Colonic mucosa (tissue), 4 donors: ENCODE results near the gene SLC6A6. TPM values are rescaled to one million over a fixed set of nuclear protein-coding genes. Genes with fewer than 3 reads are reported as not detected.

Experiments used
- DNase-seq: peaks from one replicate; pipeline ENCODE4 v3.0.0-alpha.2; 2020
- H3K27ac ChIP-seq: fragments of 200-600 bp; one replicate; pipeline ENCODE4 v1.8.0; 2021
- H3K27me3 ChIP-seq: fragments of 200-600 bp; one replicate; pipeline ENCODE4 v1.8.0; 2021
- H3K36me3 ChIP-seq: fragments of 200-600 bp; one replicate; pipeline ENCODE4 v1.8.0; 2021
- H3K4me1 ChIP-seq: fragments of 200-600 bp; one replicate; pipeline ENCODE4 v1.8.0; 2021; ENCODE audit warnings: mild to moderate bottlenecking
- H3K4me3 ChIP-seq: fragments of 200-600 bp; one replicate; pipeline ENCODE4 v1.8.0; 2021
- H3K9ac ChIP-seq, 2 donors: one replicate each; pipeline ENCODE4 v1.7.0; 2013; ENCODE audit warnings: control low read depth in 2 of 2, low read depth in 2 of 2, low read length in 2 of 2
- H3K9me3 ChIP-seq: fragments of 200-600 bp; one replicate; pipeline ENCODE4 v1.8.0; 2021
- intact Hi-C: fragments of 100-400 bp; cut with DNase I; formaldehyde crosslinking; loops from one replicate; pipeline ENCODE4 v1.14.1; 2022
- total RNA-seq, 2 donors: library from RNA; stranded (reverse); fragmentation: NEBNext Ultra II Directional in 1 of 2; extraction: Animal tissue kit (Norgen Biotek cat#: 25700) in 1 of 2; gene quantifications; one replicate each; pipeline ENCODE4 v1.2.1, GENCODE V29; 2021
- TF ChIP-seq, protein P1 (sequence below): fragments of 200-600 bp; IDR thresholded peaks from one replicate; pipeline ENCODE4 v1.8.0; 2022; ENCODE audit warnings: antibody characterized with exemption, mild to moderate bottlenecking
- donor health status: healthy.
- donor health status: DM: no; HTN: no; CAD: no.
- donor health status: DM: no; HTN: no; CAD: no.

The SLC6A6 gene
- 10 to 100 TPM in 1 of 2 donors, 1 to 10 TPM in 1; 7.2 to 13.0 TPM for total RNA-seq

DNA sequence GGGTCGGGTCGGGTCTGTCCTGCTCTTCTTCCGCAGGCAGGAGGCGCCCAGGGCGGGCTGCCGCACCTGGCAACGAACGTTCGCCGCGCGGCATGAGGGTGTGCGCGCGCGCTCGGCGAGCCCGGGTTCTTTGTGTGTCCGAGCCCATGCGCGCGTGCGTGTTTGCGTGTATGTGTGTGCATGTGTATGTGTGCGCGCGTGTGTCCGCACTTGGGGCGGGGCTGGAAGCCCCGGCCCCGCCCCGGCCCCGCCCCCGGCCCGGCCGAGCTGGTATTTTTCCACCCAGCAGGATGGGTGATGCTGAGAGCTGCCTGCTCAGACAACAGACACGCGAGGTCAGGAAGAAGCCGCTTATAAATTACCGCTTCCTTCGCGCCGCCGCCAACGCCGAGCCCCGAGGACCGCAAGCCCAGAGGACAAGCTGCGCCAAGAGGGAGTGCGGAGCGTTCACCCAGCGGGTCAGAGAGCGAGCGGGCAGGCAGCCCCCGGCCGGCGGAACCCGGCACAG is at the start of gene SLC6A6:
TSS of gene SLC6A6 (plus strand) at position 303 of the 508 bp plus-strand sequence. CDS start 41,029 bp downstream, outside the sequence.
- intact Hi-C loops = loop anchor here (5.0 kb wide), 1 partner anchor 55 kb away; no protein-coding TSS in a partner anchor
- Histone ChIP-seq H3K9ac (peak within 1 kb of the TSS; percentile 66 to 82), H3K9me3 (no peaks in the 10 kb centered on the region), H3K27me3 (no peaks in the 10 kb centered on the region), H3K36me3 (no peaks in the 10 kb centered on the region), H3K4me3 (peak within 1 kb of the TSS; percentile 74), H3K27ac (peak within 1 kb of the TSS; percentile 82), H3K4me1 (peaks cover 5% of the 10 kb centered on the region)
- peak; percentile 96 for DNase-seq
- TF ChIP-seq, protein P1, sequence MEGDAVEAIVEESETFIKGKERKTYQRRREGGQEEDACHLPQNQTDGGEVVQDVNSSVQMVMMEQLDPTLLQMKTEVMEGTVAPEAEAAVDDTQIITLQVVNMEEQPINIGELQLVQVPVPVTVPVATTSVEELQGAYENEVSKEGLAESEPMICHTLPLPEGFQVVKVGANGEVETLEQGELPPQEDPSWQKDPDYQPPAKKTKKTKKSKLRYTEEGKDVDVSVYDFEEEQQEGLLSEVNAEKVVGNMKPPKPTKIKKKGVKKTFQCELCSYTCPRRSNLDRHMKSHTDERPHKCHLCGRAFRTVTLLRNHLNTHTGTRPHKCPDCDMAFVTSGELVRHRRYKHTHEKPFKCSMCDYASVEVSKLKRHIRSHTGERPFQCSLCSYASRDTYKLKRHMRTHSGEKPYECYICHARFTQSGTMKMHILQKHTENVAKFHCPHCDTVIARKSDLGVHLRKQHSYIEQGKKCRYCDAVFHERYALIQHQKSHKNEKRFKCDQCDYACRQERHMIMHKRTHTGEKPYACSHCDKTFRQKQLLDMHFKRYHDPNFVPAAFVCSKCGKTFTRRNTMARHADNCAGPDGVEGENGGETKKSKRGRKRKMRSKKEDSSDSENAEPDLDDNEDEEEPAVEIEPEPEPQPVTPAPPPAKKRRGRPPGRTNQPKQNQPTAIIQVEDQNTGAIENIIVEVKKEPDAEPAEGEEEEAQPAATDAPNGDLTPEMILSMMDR = peak; percentile 47

DNA sequence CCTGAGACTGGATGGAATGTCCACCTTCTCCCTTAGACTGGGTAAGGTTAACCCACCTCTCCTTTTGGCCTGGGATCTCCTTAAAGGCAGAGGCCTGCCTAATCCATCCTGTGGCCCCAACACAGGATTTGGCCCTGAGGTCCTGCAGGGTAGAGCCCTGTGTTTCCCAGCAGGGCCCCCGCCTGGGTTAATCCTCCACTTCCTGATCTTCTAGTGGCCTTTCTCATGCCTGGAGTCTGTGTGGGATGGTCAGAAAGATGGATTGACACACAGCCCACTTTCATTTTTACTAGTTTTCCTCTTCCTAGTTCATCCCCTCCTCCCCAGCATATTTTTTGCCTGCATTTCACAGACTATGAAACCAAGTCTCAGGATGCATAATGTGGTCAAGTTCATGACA is 48.9 kb upstream of the SLC6A6 start:
- intact Hi-C loops = no loop called here
- Histone ChIP-seq H3K4me1 (no peaks in the 10 kb centered on the region), H3K27ac (no peak overlapping the region), H3K4me3 (no peak overlapping the region), H3K9me3 (no peaks in the 10 kb centered on the region), H3K27me3 (no peaks in the 10 kb centered on the region), H3K9ac (no peak overlapping the region), H3K36me3 (no peaks in the 10 kb centered on the region)
- no peak for DNase-seq
- TF ChIP-seq, protein P1 = no peak

DNA sequence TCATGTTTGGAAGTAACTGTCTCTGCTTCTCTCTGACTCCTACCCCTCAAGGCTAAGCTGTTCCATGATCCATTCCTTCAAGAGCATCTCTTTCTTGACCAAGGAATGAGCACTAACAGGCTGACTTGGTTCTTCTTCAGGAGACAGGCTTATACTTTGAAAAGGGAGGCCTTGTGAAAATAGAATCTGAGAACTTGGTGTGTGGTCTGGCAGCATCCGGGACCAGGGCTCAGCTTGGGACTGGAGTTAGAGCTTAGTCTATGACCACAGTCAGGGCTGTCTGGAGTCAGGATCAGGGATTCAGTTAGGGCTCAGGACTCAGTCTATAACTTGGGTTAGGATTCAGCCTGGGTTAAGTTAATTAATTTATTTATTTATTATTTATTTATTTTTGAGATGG is 44.9 kb upstream of the SLC6A6 start:
- Histone ChIP-seq H3K4me1 (no peaks in the 10 kb centered on the region), H3K27me3 (no peaks in the 10 kb centered on the region), H3K4me3 (no peak overlapping the region), H3K36me3 (no peaks in the 10 kb centered on the region), H3K27ac (no peak overlapping the region), H3K9me3 (no peaks in the 10 kb centered on the region), H3K9ac (no peak overlapping the region)
- TF ChIP-seq, protein P1 = no peak
- intact Hi-C loops = no loop called here
- no peak for DNase-seq

DNA sequence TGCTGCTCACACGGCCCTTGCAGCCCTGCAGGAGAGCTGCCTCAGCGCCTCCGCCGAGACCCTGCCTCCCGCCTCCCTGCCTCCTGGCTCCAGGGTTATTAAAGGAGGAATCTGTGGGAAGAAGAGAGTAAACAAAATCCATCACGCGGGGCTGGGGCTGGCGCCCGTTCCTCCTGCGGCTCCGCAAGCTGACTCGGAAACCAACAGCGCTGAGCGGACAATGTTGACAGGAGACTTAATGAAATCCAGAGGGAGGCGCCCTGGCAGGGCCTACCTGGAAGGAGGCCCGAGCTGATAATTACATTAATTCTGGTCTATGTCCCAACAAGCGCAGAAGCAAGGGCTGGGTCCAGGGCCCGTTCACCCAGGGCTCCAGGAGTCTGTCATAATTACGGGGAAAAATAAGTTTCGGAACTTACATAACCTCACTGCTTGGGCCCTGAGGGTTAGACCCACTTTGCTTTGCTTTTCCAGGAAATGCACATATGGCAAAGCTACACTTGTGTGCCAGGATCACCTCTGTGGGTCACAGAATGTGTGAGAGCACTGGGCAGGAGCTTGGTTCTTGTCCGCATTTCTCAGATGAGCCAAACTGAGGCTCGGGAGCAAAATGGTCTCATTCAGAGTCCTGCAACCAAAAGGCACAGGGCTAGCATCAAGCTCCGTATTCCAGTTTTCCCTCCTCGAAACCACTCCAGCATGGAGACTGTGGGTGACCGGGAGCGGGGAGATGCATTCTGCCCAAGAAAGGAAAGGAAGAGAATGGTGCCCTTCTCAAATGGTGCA is 43.8 kb upstream of the SLC6A6 start:
- intact Hi-C loops = no loop called here
- no peak overlapping the region for H3K4me3 ChIP-seq
- H3K27ac ChIP-seq = no peak overlapping the region
- TF ChIP-seq, protein P1 = no peak
- no peak overlapping the region for H3K9ac ChIP-seq
- H3K4me1 ChIP-seq = no peaks in the 10 kb centered on the region
- H3K36me3 ChIP-seq = no peaks in the 10 kb centered on the region
- H3K9me3 ChIP-seq = no peaks in the 10 kb centered on the region
- H3K27me3 ChIP-seq = no peaks in the 10 kb centered on the region
- peak; percentile 41 for DNase-seq

DNA sequence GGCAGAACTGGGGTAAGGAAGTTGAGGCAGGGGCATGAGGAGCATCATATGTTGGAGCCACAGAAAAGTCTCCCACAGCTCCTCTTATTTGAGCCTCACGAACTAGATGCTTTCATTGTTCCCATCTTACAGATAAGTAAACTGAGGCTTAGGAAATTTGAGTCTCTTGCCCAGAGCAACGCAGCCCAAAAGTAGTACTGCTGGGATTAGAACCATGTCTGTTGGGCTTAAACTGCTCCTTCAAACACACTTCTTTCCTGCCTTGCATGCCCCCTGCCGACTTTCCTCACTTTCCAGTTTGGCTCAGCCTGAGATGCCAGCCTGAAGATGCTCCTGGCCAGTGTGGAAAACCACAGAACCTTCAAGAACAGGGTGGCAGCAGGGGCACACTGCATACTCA is 43.1 kb upstream of the SLC6A6 start:
- H3K36me3 ChIP-seq = no peaks in the 10 kb centered on the region
- H3K4me1 ChIP-seq = no peaks in the 10 kb centered on the region
- H3K27me3 ChIP-seq = no peaks in the 10 kb centered on the region
- no peak overlapping the region for H3K9ac ChIP-seq
- intact Hi-C loops = no loop called here
- DNase-seq = no peak
- no peaks in the 10 kb centered on the region for H3K9me3 ChIP-seq
- H3K4me3 ChIP-seq = no peak overlapping the region
- TF ChIP-seq, protein P1 = no peak
- no peak overlapping the region for H3K27ac ChIP-seq
